HG03097 (cell line): ENCODE measurements around the gene DHX8.
A peak's percentile ranks its signal among the peaks of the same experiment; 100 is the strongest.
"Not testable (repeated sequence)": the region's sequence is repeated elsewhere in the genome, so short reads cannot be mapped to it uniquely, and the experiment has no call there.

Experiments used
- ATAC-seq: cut with Tn5 transposase; IDR thresholded peaks from one replicate; pipeline ENCODE4 v1.9.1; 2021; ENCODE audit not compliant: unreplicated experiment, low FRiP score

DHX8 gene

GRCh38 chr17:43483674-43484551 is at the start of gene DHX8:
DHX8 (plus strand) TSS chr17:43483975; CDS start chr17:43484038, 63 bp downstream.
- ATAC-seq, result peak; percentile 95

- no peak for ATAC-seq
Observed at GRCh38 chr17:43434902-43435319, 48.9 kb upstream of the DHX8 start.

- no peak for ATAC-seq
Observed at GRCh38 chr17:43437756-43438155, 46.0 kb upstream of the DHX8 start.

GRCh38 chr17:43438626-43439025 is 45.1 kb upstream of the DHX8 start:
- ATAC-seq, result no peak

GRCh38 chr17:43439041-43439440 is 44.7 kb upstream of the DHX8 start:
- ATAC-seq, result no peak

- no peak for ATAC-seq
Observed at GRCh38 chr17:43442711-43443110, 41.1 kb upstream of the DHX8 start.

DNA sequence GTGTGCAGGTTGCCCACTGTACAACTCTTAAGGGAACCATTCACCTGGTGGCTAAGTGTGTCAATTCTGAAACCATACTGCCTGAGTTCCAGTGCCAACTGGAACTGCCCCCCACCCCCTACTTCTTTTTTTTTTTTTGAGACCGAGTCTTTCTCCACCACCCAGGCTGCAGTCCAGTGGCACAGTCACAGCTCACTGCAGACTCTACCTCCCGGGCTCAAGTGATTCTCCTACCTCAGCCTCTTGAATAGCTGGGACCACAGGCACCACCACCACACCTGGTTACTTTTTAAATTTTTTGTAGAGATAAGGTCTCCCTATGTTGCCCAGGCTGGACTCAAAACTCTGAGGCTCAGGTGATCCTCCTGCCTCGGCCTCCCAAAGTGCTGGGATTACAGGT is 40.4 kb upstream of the DHX8 start:
- ATAC-seq, result no peak

DNA sequence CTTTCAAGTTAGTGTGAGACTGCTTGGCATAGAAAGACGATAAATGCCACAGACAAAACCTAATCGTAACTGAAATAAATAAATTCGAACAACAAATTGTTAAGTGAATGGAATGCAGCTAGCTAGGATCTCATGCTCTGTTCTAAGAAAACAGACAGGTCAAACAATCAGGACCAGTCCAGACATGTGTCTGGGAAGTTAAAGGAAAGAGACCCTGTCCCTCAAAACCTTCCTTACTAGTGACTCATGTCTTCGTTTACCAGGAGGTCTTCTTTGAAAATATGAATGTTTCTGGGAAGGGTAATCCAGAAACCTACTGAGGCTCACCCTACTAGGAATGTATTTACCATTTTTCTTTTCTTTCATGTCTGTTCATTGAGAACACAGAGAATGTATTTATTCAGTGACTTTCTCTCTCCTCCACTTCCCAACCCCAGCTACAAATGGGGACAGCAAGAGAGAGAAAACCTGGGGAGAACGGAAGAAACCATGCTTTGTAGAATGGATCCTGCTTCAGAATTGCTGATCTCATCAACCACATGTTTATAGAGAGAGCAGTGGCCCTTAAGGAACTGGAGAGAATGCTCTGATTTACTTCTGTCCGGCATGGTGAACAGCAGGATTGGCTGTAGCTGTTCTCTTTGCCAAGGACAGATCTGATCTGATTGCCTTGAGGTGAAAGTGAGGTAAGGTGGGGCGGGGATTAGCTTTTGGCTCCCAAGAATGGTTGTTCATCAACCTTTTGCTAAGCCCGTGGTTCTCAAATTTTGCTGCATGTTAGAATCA is 39.4 kb upstream of the DHX8 start:
- ATAC-seq, result no peak

- ATAC-seq, result no peak
Observed at GRCh38 chr17:43445009-43445589, 38.7 kb upstream of the DHX8 start.

DNA sequence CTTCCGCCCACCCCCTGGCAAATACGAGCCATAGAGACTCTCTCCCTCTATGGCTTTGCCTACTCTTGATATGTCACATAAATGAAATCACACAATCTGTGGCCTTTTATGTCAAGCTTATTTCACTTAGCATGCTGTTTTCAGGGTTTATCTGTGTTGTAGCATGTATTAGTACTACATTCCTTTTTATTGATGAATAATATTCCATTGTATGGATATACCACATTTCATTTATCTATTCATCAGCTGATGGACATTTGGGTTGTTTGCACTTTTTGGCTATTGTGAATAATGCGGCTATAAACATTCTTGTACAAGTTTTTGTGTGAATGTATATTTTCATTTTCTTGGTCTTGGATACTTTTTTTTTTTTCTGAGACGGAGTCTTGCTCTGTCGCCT is 37.0 kb upstream of the DHX8 start:
- no peak for ATAC-seq

GRCh38 chr17:43448720-43449469 is 34.9 kb upstream of the DHX8 start:
- ATAC-seq, result no peak

- no peak for ATAC-seq
Observed at GRCh38 chr17:43449470-43450248, 34.1 kb upstream of the DHX8 start.

GRCh38 chr17:43450791-43451190 is 33.0 kb upstream of the DHX8 start:
- not testable (repeated sequence) for ATAC-seq

- ATAC-seq, result not testable (repeated sequence)
Observed at GRCh38 chr17:43451741-43452140, 32.0 kb upstream of the DHX8 start.

- ATAC-seq, result no peak
Observed at GRCh38 chr17:43453331-43453812, 30.4 kb upstream of the DHX8 start.

DNA sequence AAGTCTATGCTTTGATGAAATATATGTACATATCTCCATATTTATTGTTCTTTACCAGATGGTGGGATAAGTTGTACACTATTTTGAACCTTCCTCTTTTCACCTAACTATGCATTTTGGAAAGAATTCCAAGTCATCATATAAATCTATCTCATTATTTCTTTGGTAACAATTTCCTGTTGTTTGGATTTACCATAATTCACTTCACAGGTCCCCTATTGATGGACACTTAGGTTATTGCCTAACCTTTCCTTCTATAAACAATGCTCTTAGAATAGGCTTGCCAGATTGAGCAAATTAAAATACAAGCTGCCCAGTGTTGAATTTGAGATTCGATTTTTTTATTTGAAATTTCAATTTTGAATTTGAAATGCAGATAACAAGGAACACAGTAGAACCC is 28.9 kb upstream of the DHX8 start:
- ATAC-seq, result no peak

DNA sequence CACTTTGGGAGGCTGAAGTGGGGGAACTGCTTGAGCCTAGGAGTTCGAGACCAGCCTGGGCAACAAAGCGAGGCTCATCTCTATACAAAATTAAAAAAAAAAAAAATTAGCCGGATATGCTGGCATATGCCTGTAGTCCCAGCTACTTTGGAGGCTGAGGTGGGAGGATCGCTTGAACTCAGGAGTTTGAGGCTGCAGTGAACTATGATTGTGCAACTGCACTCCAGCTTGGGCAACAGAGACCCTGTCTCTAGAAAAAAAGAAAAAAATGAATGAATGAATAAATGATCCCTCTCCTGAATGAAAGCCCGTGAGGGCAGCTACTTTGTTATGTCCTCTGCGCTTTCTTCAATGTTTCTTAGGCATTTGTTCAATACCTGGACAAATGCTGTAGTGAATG is 27.7 kb upstream of the DHX8 start:
- no peak for ATAC-seq

DNA sequence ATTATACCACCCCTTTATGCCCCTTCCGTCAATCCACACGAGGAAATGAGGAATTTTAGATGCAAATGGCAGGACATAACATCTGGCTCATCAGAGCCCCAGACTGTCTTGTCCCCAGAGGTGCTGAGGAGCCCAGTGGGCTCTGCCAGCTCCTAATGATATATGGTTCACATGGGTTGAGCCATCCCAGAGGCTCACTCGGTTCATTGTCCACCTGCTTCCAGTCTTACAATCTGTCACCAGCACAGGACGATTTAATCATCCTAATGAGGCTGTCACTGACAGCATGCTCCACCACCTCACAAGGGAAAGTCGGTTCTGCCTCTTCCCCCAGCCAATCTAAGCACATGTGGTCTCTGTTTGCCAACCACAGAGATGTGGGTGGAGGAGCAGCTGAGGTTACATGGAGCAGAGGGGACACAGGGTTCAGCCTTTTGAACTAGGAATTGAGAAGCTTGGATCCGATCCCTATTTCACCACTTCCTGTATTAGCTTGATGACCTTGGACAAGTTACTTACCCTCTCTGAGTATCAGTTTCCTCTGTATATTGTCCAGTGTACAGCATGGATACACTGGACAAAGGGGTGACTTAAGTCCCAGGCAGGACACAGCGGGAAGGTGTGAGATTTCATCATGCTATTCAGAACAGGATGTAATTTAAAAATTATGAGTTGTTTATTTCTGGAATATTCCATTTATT is 27.0 kb upstream of the DHX8 start:
- no peak for ATAC-seq

GRCh38 chr17:43457362-43457692 is 26.4 kb upstream of the DHX8 start:
- no peak for ATAC-seq
